Renal cortex interstitium (tissue), 11 donors: ENCODE data around the gene GLB1L2. TPM values are rescaled to one million over a fixed set of nuclear protein-coding genes. Genes with fewer than 3 reads are reported as not detected.
"Not testable (repeated sequence)": the region's sequence is repeated elsewhere in the genome, so short reads cannot be mapped to it uniquely, and the experiment has no call there.

ENCODE experiments used
- DNase-seq, 11 donors: peaks; one replicate each; pipeline ENCODE4 v3.0.0-alpha.2; 2013; ENCODE audit warnings: low read depth in 9 of 11, low spot score in 4 of 11; ENCODE audit errors: extremely low read depth in 1 of 11
- polyA plus RNA-seq, 3 donors: library from polyadenylated mRNA; unstranded; fragments of 120-200 nt; gene quantifications; one replicate each; pipeline ENCODE4 v1.2.1, GENCODE V29; 2013; ENCODE audit not compliant: insufficient read length in 3 of 3

Gene GLB1L2
- polyA plus RNA-seq, 3 donors, result 20.9 to 25.9 (median 22.0) TPM

DNA sequence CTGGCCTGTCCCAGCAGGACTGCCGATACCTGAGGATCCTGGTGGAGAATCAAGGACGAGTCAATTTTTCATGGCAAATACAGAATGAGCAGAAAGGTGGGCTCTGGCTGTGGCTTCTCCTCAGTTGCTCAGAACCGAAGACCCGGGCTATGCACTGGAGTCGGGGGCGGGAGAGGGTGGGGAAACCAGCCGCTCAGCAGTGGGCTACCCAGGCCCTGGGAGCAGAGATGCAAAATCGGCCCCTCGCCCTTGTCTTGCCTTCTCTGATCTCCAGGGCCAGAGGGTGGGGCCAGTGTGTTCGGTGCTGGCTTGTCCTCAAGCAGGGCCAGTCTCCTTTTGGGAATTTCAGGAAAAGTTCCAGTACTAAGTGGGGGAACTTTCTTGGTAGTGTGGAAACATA is 18.4 kb upstream of the GLB1L2 start:
- DNase-seq, result no peak

DNA sequence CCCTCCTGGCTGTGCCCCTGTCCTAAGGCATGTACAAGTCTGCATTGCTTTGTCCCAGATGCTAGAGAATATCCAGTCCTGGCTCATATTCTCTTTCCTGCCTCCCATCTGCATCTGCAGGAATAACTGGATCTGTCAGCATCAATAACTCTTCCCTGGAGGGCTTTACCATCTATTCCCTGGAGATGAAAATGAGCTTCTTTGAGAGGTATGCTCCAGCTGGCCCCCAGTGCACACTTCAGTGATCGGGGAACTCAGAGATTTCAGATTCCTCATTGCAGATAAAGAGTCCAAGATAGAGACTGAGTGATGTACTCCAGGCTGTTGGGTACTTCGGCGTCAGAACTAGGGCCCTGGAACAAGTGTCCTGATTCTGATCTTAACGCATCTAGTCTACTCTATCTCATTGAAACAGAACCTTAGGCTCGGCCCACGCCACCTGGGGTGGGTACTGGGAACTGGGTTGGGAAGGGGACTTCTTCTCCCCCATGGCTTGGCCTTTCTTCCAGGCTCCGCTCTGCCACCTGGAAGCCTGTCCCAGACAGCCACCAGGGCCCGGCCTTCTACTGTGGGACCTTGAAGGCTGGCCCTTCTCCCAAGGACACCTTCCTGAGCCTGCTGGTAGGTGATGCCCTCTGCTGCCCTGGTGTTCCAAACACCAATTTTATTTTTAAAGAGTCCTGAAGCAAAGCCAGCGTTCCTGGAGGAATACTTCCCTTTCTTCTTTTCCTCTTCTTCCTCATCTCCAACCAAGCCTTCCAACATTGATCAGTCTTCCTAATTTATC is 17.8 kb upstream of the GLB1L2 start:
- no peak for DNase-seq

DNA sequence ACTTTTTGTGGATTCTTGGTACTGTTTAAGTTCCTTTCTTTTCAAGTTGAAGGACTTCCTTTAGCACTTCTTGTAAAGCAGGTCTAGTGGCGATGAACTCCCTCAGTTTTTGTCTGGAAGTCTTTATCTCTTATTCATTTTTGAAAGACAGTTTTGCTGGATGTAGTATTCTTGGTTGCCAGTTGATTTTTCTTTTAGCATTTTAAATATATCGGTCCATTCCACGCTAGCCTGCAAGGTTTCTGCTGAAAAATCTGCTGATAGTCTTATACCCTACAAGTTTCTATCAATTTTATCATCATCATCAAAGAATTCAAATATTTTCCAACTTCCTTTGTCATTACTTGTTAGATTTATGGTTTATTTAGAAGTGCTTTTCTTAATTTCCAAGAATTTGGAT is 14.7 kb upstream of the GLB1L2 start:
- DNase-seq, result no peak

DNA sequence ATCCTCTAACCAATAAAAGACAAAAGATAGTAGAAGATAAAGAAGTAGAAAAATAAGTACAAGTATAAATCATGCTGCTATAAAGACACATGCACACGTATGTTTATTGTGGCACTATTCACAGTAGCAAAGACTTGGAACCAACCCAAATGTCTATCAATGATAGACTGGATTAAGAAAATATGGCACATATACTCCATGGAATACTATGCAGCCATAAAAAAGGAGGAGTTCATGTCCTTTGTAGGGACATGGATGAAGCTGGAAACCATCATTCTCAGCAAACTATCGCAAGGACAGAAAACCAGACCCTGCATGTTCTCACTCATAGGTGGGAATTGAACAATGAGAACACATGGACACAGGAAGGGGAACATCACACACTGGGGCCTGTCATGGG is 10.4 kb upstream of the GLB1L2 start:
- not testable (repeated sequence) for DNase-seq

DNA sequence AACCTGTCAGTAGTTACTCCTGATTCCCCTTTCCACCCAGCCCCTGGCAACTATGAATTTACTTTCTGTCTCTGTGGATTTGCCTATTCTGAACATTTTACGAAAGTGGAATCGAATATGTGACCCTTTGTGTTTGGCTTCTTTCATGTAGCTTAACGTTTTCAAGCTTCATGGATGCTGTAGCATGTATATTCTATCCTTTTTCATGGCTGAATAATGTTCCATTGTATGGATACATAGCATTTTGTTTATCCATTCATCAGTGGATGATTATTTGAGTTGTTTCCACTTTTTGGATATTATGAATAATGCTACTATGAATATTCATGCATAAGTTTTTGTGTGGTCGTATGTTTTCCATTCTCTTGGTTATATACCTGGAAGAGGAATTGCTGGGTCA is 9.2 kb upstream of the GLB1L2 start:
- DNase-seq, result no peak

DNA sequence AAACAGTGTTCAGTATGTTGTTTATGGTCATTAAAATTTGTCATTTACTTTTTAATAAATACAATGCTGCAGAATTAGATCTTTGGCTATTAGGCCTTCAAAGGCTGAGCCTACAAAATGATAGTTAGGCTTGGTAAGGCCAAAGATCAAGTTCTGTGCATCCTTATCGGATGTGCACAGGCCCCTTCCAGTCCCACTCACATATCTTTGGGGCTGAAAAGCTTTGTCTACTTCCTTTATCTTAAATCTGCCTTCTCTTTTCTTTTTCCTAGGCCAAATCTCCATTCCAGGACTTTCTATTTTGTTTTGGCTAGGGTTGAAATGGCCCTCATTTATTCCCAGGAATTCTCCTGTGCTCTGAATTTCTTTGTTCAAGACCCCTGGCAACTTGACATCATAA is 3.4 kb upstream of the GLB1L2 start:
- DNase-seq, result no peak

DNA sequence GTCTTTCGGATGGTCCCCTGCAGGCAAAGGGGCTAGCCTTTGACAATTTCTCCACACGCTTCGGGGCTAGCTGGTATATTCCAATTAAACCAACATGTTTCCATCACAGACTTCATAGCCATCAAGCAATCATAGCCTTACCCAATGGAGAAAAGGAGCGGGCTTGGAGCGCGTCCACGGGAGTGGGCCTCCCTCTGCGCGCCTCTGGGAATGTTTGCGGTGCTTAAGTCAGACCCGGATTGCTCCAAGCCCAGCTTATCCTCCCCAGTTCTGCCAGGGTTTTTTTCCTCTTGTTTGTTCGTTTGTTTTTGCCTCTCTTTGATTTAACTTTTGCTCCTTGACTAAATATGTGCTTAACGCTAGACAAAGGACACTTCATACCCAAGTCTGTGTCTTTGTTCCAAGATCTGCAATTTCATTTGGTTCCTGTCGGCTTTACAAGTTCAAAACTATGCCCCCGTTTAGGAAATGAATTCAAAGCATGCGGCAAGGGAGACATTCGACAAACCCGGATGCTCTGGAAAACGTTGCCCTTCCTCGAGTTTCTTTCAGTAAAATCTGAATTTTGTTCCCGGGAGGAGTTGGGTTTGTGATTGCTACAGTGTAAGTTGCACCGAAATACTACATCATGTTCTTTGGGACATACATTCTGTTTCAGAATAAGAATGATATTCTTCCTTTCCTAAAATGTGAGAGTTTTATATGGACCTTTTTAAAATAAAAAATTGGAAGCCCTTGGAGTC is 1.0 kb upstream of the GLB1L2 start:
- peak in 1 of 11 donors; percentile 1 for DNase-seq

DNA sequence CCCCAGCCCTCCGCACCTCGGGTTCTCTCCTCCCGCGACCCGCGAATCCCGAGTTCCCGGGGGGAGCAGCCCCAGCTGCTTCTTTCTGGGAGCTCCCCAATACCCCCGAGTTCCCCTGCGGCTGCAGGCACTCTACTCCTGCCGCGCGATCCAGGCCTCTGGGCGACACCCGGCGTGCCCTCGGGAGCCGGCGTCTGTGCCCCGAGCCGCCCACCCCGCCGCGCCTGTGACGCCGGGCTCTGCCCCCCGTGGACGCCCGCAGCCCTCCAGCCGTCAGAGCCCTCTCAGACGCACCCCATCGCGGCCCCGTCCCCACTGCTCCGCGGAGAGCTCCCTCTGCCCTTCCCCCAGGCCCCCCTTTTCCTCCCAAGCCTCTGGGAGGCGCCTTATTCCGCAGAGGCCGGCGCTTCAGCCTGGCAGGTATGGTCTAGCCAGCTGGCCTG is 422 bp downstream of the GLB1L2 start:
- peak in 2 of 11 donors; percentile 8 to 24 for DNase-seq

DNA sequence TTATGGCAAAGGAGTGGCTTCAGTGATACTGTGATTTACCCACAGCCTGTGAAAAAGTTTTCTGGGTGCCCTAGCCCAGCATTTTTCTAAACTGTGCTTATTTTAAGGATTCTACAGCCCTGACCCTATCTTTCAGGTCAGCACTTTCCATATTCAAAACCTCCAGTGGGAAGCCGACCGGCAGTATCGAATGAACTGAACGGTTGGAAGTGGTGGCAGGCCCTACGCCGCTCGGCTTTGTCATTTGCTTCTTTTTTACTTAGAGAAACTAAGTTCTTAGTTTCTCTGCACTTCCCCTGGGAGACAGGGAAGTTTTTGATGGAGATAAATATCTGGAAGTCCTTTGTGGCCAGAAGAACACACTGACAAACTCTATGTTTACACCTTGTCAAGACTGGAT is 994 bp downstream of the GLB1L2 start:
- DNase-seq, result no peak

DNA sequence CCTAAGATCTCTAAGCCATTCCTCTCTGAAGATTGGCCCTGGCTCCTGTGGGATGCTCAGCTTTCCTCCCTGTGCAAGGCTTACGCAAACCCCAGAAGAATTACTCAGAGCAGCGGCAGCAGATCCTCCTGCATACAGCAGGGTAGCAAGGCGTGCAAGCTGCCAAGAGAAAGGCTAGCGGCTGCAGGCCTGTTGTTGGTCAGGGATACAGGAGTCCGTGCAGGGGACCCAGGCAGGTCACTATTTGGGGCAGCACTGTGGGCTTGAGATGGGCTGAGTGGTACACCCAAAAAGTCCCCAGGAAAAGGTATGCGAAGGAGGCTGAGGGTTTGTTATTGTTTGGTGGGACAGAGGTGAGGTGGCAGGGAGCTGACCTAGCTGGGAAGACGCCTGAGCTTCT is 1.5 kb downstream of the GLB1L2 start:
- DNase-seq, result no peak

DNA sequence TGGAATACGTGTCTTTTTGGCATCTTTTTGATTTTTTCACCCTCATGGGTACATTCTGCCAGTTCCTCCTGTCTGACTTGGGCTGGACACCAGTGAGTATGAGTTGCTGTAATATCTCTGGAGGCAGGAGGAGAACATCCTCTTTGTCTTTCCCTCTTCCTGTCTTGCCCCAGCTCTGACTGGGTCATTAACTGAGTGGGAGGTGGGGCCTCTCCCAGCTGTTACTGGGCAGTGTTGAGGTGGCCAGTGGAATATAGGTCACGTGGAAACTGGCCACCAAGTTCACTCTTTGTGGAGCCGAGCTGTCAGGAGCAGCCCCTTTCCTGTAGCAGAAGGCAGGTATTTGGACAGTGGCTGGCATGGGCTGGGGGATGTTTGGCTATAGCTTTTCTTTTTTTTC is 2.2 kb downstream of the GLB1L2 start:
- no peak for DNase-seq

DNA sequence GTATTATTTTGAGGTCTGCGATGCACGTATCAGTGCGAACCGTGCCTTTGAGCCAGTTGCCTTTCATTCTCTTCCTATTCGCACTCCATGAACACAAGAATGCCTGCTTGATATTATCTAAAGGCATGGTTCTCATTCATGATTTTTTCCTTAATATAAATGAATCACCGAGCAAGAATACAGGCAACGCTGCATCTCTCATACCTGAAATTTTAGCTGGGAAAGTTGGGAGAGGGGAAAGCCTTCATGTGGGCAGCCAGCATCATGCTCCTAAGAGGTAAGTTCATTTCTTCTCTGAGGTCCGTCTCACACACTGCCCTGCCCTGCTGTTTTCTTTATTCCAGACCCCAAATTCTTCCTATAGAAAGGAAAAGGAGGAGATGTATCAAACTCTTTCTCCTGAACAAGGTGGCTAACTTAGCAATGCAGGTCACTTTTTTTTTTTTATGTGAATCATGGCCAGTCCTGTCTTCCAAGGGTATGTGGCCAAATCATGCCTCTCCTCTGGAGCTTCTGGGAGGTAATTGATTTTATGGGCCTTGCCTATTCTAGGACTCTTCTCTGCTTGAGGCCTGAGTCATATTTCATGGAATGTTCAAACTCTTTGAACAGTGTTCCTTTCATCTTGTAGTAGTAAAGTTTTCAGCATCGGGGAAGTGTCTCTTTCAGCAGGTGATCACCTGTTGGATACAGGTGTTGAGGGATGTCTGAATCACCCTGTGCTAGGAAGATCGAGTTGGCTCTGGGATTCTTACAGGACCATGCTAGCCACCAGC is 3.2 kb downstream of the GLB1L2 start:
- DNase-seq, result no peak

DNA sequence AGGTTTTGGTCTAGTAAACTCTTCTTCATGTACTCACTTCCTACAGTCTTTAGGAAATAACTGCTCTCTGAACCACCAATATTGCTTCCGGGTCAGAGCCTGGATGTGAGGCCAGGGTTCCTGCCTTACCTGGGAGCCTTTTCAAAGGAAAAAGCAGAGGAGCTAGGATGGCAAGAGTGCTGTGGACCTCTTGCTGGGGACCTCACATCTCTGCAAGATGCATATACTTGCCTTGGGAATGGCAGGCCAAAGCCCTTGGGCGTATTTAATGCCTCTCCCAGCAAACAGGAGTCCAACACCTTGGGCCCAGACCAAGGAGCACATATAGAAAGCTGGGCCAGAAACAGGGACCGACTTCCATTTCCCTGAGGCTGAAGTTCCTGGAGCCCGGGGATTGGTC is 5.3 kb downstream of the GLB1L2 start:
- no peak for DNase-seq

DNA sequence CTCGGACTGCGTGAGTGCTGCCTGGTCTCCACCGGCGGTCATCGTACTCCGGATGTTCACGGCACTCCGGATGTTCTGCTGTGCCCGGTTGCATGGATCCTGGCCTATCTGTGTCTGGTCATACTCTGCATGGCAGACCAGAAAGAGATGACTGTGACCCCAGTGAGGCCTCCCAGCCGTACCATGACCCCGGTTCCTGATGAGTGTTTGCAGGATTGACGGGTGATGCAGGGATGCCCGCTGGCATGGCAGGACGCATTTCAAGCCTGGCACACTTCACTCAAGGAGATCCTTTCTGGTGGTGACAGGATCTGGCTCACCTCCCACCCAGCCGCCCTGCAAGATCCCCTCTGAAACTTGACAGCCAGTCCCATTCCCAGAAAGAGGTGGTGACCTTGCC is 6.3 kb downstream of the GLB1L2 start:
- DNase-seq, result no peak

DNA sequence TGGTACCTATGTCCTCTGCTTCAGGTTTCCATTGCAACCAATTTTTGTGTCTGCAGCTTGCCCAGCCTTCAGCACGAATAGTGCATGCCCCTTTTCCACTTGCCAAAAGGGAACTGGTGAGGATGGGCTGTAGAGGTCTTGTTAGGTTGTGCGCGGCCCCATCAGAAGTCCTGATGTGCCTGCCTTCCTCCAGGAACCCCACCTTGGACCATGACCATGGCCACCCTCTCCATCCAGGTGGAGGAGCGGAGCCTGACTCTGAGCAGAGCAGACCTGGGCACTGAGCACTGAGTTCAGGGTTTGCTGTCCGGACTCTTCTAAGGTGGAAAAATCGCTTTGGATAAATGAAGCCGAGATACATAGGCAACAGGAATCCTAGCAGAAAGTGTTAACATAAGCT is 6.9 kb downstream of the GLB1L2 start:
- DNase-seq, result no peak

DNA sequence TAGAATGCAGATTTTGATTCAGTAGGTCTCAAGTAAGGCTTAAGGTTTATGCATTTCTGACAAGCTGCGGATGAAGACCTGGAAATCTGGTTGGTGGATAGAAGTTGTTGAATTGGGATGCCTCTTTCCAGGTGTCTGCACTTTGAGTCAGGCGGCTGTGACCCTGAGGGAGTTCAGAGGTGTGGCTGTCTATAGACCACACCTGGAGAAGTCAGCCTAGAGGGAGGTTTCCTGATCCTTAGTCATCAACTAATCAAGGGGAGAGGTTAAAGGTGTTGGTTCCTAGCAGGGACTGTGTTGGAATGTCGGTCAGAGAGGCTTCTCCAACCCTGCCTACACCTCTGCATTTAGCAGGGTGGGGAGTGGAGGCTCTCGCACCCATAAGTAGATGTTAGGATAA is 8.0 kb downstream of the GLB1L2 start:
- DNase-seq, result no peak

DNA sequence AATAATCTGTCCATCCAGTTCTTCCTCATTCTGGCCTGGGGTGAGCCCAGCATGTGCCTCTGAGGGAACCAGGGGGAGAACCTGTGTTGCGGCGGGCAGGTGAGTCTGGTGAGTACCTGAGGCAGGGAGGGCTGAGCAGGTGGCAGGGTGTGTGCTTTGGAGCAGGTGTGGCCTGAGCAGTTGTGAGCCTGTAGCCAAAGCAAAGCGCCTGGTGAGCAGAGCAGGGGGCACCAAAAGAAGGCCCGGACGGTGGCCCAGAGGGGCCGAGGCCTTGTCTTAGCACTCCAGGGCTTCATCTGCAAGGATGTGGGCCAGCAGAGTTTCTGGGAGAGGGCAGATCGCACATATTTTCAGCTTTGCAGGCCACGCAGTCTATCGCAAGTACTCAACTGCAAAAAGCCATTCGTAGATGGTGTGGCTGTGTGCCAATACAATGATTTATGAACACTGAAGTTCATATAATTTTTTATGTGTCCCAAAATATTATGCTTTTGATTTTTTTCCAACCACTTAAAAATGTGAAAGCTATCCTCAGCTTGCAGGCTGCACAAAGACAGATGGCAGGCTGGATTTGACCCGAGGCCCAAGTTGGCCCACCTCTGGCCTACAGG is 8.7 kb downstream of the GLB1L2 start:
- no peak for DNase-seq

DNA sequence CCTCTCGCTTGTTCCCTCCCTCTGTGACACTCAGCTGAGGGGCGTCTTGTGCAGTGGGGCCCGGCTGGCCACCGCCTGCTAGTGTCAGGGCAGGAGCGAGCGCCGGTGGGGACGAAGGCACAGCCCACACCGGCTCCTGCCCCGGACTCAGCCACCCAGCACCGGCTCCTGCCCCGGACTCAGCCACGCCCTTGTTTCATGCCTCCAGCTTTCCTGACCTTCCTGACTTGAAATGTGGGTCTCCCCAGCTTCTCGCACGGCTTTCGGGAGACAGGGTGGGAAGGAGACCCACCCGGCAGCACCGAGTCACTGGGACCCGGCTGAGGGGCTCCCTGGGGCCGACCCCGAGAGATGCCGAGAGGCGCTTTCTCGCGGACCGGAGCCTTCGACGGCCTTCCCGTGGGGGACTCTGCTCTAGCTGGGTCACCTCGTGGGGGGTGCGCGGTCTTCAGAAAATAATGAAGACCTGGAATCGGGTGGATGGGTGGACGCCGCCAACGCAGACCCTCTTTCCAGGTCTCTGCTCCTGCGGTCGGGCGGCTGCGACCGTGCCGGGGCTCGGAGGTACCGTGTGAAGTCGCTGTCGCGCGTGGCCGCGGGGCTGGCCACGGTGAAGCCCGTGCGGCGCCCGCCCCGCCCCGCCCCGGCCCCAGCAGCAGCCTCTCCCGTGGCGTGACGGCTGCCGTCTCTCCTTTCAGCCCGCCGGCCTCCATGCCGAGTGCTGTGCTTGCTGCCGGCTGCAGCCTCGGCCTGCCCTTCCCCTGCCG is 10.2 kb downstream of the GLB1L2 start:
- no peak for DNase-seq
